ENCODE data around the gene CAPN7.
"Not testable (repeated sequence)": the region's sequence is repeated elsewhere in the genome, so short reads cannot be mapped to it uniquely, and the experiment has no call there.

CAPN7 gene

GRCh38 chr3:15205934-15206661 lies at the start of gene CAPN7:
Gene CAPN7, plus strand, starts transcription at chr3:15206246. Its CDS starts 250 bp downstream, at chr3:15206496.
- DNase-seq = no peak

- no peak for DNase-seq
Measured at GRCh38 chr3:15157441-15157840, 48.6 kb upstream of the CAPN7 start.

DNA sequence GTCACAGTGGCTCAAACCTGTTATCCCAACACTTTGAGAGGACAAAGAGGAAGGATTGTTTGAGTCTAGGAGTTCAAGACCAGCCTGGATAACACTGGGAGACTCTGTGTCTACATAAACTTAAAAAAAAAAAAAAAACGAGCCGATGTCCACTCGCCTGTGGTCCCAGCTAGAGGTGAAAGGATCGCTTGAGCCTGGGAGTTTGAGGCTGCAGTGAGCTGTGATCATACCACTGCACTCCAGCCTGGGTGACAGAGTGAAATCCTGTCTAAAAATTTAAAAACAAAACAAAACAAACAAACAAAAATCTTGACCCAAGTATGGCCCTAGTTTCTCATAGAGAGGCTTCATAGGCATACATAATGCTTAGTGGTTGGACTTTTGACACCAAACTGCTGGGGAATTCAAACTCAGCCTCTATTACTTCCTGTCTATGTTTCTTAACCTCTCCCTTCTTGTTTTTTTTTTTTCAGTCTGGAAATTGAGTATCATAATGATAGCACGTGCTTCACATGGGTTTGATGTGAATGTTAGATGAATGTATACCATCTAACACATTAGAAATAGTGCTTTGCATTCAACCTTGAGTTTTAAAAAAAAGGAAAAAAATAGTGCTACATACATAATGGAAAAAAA lies 46.4 kb upstream of the CAPN7 start:
- no peak for DNase-seq

DNA sequence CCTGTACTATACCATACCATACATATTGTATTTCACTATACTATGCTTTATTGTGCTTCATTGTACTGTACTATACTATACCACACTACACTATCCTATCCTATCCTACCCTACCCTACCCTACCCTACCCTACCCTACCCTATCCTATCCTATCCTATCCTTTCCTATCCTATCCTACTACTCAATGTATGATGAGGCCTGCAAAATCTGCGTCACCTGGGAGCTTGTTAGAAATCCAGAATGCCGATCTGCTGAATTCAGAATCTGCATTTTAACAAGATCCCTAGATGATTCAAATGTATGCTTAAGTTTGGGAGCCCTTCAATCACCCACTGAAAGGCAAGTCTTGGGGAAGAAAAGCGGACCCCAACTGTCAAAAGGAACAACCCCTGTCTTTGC lies 45.4 kb upstream of the CAPN7 start:
- no peak for DNase-seq

GRCh38 chr3:15161133-15161532 lies 44.9 kb upstream of the CAPN7 start:
- DNase-seq = no peak

- not testable (repeated sequence) for DNase-seq
Measured at GRCh38 chr3:15163656-15164055, 42.4 kb upstream of the CAPN7 start.

DNA sequence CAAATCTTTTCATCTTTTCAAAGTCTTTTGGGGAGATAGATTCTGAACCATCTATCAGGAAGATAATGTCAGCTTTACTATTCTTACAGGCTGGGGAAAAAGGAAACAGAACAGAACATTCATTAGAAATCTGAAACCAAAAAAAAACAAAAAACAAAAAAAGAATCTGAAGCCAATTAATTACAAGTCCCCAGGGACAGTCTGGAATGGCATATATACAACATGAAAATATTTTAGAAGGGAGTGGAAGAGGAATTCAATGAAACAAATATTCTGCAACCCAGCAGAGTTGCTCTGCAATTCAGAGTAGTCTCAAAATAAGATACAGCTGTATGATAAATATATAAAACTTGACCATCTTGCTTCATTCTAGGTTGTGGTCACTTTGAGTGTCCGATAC lies 41.7 kb upstream of the CAPN7 start:
- DNase-seq = no peak

DNA sequence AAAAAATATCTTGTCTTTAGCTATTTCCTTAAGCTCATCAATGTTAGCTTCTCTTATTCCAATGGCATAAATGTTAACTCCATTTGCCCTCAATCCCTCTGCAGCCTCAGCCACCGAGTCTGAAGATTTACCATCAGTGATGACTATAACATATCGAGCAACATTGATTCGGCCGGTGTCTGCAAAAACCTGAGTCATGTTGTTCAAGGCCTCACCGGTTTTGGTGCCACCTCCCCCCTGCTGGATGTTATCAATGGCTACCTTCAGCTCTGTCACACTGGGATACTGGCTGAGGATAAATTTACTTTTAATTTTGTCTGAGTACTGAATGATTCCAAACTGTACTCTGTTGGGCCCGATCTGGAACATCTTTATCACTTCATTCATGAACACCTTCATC lies 41.0 kb upstream of the CAPN7 start:
- no peak for DNase-seq

GRCh38 chr3:15166391-15166790 lies 39.7 kb upstream of the CAPN7 start:
- DNase-seq = not testable (repeated sequence)

- no peak for DNase-seq
Measured at GRCh38 chr3:15171096-15171495, 35.0 kb upstream of the CAPN7 start.

- DNase-seq = no peak
Measured at GRCh38 chr3:15172806-15173205, 33.2 kb upstream of the CAPN7 start.

DNA sequence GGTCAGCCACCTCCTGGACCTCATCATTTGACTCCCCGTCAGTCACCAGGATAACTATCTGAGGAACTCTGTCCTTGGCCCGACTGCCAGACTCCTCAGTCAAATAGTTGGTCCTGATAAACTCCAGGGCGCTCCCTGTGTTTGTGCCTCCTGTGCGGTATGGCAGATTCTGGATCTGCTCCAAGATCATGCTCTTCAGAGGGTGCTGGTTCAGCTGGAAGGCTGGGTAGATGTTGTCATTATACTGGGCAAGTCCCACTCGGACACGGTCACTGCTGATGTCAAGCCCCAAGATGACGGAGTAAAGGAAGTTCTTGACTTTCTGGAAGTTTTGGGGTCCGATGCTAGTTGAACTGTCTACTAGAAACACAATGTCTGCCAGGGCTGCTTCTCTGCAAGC lies 31.1 kb upstream of the CAPN7 start:
- no peak for DNase-seq

DNA sequence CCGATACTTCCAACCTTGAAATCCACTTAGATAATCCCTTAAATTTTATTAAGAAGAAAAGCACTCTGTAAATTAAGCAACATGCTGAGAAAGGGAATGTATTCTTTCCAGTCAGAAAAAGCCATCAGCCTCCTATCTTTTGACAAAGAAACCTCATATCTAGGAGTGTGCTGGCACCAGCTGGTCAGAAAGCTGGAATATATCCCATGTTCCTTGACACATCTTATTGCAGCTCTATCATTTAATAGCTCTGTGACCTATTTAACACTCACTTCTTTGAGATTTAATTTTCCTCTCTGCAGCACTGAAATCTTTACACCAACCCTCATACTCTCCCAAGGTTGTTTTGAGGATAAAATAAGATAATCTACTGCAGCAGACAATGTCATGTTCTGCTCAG lies 30.4 kb upstream of the CAPN7 start:
- no peak for DNase-seq

GRCh38 chr3:15180042-15180611 lies 25.9 kb upstream of the CAPN7 start:
- no peak for DNase-seq

DNA sequence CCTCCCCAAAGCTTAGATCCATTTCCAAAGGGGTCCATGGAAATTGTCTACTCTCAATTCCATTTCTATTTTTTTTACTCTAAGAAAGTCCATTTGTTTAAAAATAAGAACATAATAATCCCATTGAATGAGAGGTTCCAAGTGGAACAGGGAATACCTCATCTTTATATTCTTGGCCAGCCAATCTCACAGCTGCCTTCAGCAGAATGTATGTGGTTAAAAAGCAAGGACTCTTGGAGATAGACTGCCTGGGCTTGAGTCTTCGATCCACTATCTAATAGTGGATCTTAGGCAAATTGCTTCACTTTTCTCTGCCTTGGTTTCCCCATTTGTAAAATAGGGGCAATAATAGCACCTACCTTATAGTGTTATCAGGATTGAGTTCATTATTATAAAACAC lies 24.5 kb upstream of the CAPN7 start:
- no peak for DNase-seq

DNA sequence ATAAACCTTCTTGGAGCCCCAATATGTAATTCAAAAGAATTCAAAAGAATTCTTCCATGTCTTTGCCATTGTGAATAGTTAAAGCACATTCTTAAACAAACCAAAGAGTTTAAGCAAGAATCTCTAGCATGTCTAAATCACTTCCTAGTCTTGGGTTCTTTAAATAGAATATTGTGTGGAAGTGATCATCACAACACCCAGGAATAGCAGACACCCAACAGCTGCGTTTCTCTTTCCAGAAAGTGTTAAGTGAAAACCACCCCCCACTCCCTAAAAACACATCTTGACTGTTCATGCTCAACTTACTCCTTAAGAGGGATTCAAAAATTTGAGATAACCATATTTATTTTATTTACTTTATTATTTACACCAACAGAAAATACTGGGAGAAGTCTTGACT lies 24.1 kb upstream of the CAPN7 start:
- DNase-seq = no peak

DNA sequence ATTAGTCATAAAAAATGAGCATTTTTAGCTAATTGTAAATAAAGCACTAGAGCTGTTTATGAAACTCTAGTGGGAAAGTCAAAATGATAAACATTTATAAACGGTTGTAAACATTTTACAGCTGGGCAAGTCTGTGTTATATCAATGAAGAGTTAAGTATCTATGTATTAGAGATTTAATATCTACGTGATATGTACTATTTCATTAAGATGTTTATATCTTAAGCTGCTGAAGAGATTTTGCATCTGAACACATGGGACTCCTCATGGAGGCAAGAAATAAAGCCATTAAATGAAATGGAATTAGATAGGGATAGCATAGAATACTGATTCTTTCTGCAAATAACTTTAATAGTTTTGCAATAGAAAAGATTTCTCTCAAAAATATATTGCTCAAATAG lies 23.0 kb upstream of the CAPN7 start:
- no peak for DNase-seq

DNA sequence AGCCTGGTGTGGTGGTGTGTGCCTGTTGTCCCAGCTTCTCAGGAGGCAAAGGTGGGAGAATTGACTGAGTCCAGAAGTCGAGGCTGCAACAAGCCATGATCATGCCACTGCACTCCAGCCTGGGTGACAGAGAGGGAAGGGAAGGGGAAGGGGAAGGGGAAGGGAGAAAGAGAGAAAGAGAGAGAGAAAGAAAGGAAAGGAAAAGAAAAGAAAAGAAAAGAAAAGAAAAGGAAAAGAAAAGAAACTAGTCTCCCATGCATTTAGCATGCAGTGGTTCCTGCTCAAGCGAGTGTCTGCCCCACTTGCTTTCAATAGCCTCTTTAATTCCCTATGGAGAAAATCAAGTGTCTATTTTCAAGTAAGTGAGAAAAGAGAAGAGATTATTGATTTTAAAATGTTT lies 20.6 kb upstream of the CAPN7 start:
- DNase-seq = no peak

DNA sequence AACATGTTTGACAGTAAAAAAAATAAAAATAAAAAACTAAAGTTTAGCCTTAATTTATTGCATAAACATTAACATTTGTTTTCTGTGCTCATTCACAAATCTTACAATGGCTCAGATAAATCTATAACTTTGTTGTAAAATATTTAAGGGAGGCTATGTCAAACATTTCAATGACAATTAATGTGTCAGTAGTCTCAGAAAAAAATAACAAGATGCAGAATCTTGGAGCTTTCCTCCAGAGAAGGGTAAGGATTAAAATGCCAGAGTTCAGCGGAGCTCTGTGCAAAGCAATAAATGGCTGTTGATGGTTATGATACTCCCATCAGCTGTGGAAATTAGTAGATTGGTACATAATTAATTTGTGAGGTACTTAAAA lies 20.0 kb upstream of the CAPN7 start:
- DNase-seq = no peak

GRCh38 chr3:15186477-15187164 lies 19.4 kb upstream of the CAPN7 start:
- DNase-seq = not testable (repeated sequence)

DNA sequence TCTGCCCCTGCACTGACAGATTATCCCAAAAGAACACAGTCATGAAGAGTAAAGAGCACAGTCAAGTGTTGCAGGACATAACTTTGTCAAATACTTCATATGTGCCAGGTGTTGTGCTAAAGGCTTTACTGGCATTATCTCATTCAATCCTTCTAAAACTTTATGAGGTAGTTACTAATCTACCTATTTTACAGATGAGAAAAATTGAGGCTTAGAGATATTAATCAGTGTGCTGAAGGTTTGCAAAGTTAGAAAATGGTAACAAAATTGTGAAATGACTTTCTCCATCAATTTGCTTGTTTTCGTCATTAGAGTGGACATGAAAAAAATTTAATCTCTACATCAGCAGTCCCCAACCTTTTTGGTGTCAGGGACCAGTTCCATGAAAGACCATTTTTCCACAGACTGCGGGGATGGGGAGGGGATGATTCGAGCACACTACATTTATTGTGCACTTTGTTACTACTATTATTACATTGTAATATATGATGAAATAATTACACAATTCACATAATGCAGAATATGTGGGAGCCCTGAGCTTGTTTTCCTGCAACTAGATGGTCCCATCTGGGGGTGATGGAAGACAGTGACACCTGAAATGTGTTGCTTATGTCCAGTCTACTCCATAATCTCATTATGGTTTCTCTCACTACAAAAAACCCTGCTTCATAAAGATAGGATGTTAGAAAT lies 8.6 kb upstream of the CAPN7 start:
- DNase-seq = no peak

DNA sequence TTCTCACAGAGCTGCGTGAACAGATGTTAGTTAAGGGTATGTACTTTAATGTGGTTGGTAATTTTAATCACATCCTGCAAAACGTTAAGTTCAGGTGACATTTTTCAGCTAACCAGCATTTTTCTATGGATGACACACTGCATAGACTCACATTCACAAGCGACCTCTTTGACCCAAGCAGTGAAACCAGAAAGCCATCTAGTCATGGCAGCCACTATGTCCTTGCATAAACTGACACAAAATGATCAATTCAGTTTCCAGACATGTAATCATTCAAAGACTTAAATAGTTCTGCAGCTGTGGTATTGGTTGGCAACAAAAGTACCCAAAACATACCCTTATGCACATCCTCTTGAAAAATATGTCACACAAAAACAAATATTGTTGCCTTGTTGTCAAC lies 7.4 kb upstream of the CAPN7 start:
- no peak for DNase-seq

- DNase-seq = no peak
Measured at GRCh38 chr3:15199493-15200105, 6.4 kb upstream of the CAPN7 start.
